Activated T-cell treated with anti-CD3 and anti-CD28 coated beads, Interleukin-2, amount 50 U/mL, for 4 hours (primary cell): ENCODE results near the gene KRT78. TPM values are rescaled to one million over a fixed set of nuclear protein-coding genes. Genes with fewer than 3 reads are reported as not detected.

Source experiments
- ATAC-seq, 2 donors: fragments of 200-7000 bp; cut with Tn5 transposase; one replicate each; pipeline ENCODE4 v1.10.0; 2021
- DNase-seq: peaks from one replicate; pipeline ENCODE4 v3.0.0-alpha.2; 2020
- H3K27me3 Mint-ChIP-seq: one replicate; pipeline ENCODE4 v1.8.0; 2021; ENCODE audit warnings: low read depth, mixed read lengths
- H3K36me3 Mint-ChIP-seq: one replicate; pipeline ENCODE4 v1.8.0; 2022; ENCODE audit warnings: mixed read lengths; ENCODE audit not compliant: insufficient read depth
- H3K4me1 Mint-ChIP-seq: one replicate; pipeline ENCODE4 v1.8.0; 2021; ENCODE audit warnings: low read depth, mixed read lengths
- H3K4me3 Mint-ChIP-seq: one replicate; pipeline ENCODE4 v1.8.0; 2021; ENCODE audit warnings: mild to moderate bottlenecking, moderate library complexity, mixed read lengths
- H3K9me3 Mint-ChIP-seq: one replicate; pipeline ENCODE4 v1.8.0; 2021; ENCODE audit warnings: mixed read lengths
- total RNA-seq, 3 donors: library from RNA; stranded (reverse); gene quantifications; one replicate each; pipeline ENCODE4 v1.2.1, GENCODE V29; 2021

The KRT78 gene
- total RNA-seq, 3 donors from 2014 or later = not detected

- Mint-ChIP-seq H3K27me3 (peaks cover 5% of the 10 kb centered on the region), H3K4me1 (peaks cover 10% of the 10 kb centered on the region), H3K9me3 (no peaks in the 10 kb centered on the region), H3K4me3 (no peak overlapping the region), H3K36me3 (no peaks in the 10 kb centered on the region)
- DNase-seq (no peak), ATAC-seq (no peak)
Observed at GRCh38 chr12:52818388-52818787, 30.4 kb downstream of the KRT78 start.

GRCh38 chr12:52817699-52818238 lies 31.0 kb downstream of the KRT78 start:
- Mint-ChIP-seq H3K27me3 (peaks cover 5% of the 10 kb centered on the region), H3K36me3 (no peaks in the 10 kb centered on the region), H3K4me3 (no peak overlapping the region), H3K9me3 (no peaks in the 10 kb centered on the region), H3K4me1 (peaks cover 10% of the 10 kb centered on the region)
- no peak for DNase-seq
- no peak for ATAC-seq

GRCh38 chr12:52817003-52817698 lies 31.6 kb downstream of the KRT78 start:
- Mint-ChIP-seq H3K4me1 (peaks cover 10% of the 10 kb centered on the region), H3K4me3 (no peak overlapping the region), H3K36me3 (no peaks in the 10 kb centered on the region), H3K27me3 (peaks cover 5% of the 10 kb centered on the region), H3K9me3 (no peaks in the 10 kb centered on the region)
- no peak for DNase-seq
- no peak for ATAC-seq

GRCh38 chr12:52815676-52816588 lies 32.9 kb downstream of the KRT78 start:
- Mint-ChIP-seq H3K9me3 (no peaks in the 10 kb centered on the region), H3K4me1 (peaks cover 10% of the 10 kb centered on the region), H3K36me3 (no peaks in the 10 kb centered on the region), H3K4me3 (no peak overlapping the region), H3K27me3 (peaks cover 5% of the 10 kb centered on the region)
- DNase-seq (no peak), ATAC-seq (no peak)

GRCh38 chr12:52815161-52815560 lies 33.6 kb downstream of the KRT78 start:
- Mint-ChIP-seq H3K27me3 (peaks cover 4% of the 10 kb centered on the region), H3K4me1 (peaks cover 10% of the 10 kb centered on the region), H3K36me3 (no peaks in the 10 kb centered on the region), H3K9me3 (no peaks in the 10 kb centered on the region), H3K4me3 (no peak overlapping the region)
- no peak for ATAC-seq
- DNase-seq = no peak

- no peak for ATAC-seq
- Mint-ChIP-seq H3K4me3 (no peak overlapping the region), H3K27me3 (peaks cover 2% of the 10 kb centered on the region), H3K4me1 (peaks cover 10% of the 10 kb centered on the region), H3K9me3 (no peaks in the 10 kb centered on the region), H3K36me3 (no peaks in the 10 kb centered on the region)
- no peak for DNase-seq
Observed at GRCh38 chr12:52814710-52815155, 34.1 kb downstream of the KRT78 start.

- H3K9me3 Mint-ChIP-seq = no peaks in the 10 kb centered on the region
- ATAC-seq (no peak), DNase-seq (no peak)
- no peaks in the 10 kb centered on the region for H3K36me3 Mint-ChIP-seq
- no peak within 1 kb of the TSS for H3K4me3 Mint-ChIP-seq
- H3K4me1 Mint-ChIP-seq = peaks cover 10% of the 10 kb centered on the region
- peaks cover 2% of the 10 kb centered on the region for H3K27me3 Mint-ChIP-seq
Observed at GRCh38 chr12:52813885-52814709, 34.7 kb downstream of the KRT78 start, which contains the start of gene KRT4. Gene KRT4 (minus strand): TSS chr12:52814116. CDS start chr12:52814058, 58 bp downstream.

GRCh38 chr12:52813203-52813819 lies 35.5 kb downstream of the KRT78 start:
- ATAC-seq (no peak), DNase-seq (no peak)
- peaks cover 10% of the 10 kb centered on the region for H3K4me1 Mint-ChIP-seq
- H3K9me3 Mint-ChIP-seq = no peaks in the 10 kb centered on the region
- H3K4me3 Mint-ChIP-seq = no peak overlapping the region
- no peaks in the 10 kb centered on the region for H3K36me3 Mint-ChIP-seq
- H3K27me3 Mint-ChIP-seq = peaks cover 2% of the 10 kb centered on the region

GRCh38 chr12:52812749-52813148 lies 36.0 kb downstream of the KRT78 start:
- no peak for ATAC-seq
- Mint-ChIP-seq H3K4me1 (peaks cover 6% of the 10 kb centered on the region), H3K27me3 (no peaks in the 10 kb centered on the region), H3K36me3 (no peaks in the 10 kb centered on the region), H3K4me3 (no peak overlapping the region), H3K9me3 (no peaks in the 10 kb centered on the region)
- no peak for DNase-seq

- no peaks in the 10 kb centered on the region for H3K4me1 Mint-ChIP-seq
- DNase-seq (no peak), ATAC-seq (no peak)
- H3K36me3 Mint-ChIP-seq = no peaks in the 10 kb centered on the region
- H3K27me3 Mint-ChIP-seq = no peaks in the 10 kb centered on the region
- H3K4me3 Mint-ChIP-seq = no peak overlapping the region
- H3K9me3 Mint-ChIP-seq = no peaks in the 10 kb centered on the region
Observed at GRCh38 chr12:52812073-52812400, 36.8 kb downstream of the KRT78 start.

- ATAC-seq (no peak), DNase-seq (no peak)
- H3K4me3 Mint-ChIP-seq = no peak overlapping the region
- H3K36me3 Mint-ChIP-seq = no peaks in the 10 kb centered on the region
- H3K9me3 Mint-ChIP-seq = no peaks in the 10 kb centered on the region
- peaks cover 2% of the 10 kb centered on the region for H3K27me3 Mint-ChIP-seq
- no peaks in the 10 kb centered on the region for H3K4me1 Mint-ChIP-seq
Observed at GRCh38 chr12:52811191-52812072, 37.4 kb downstream of the KRT78 start.

- Mint-ChIP-seq H3K36me3 (no peaks in the 10 kb centered on the region), H3K9me3 (no peaks in the 10 kb centered on the region), H3K4me3 (no peak overlapping the region), H3K4me1 (no peaks in the 10 kb centered on the region), H3K27me3 (peaks cover 2% of the 10 kb centered on the region)
- DNase-seq = no peak
- no peak for ATAC-seq
Observed at GRCh38 chr12:52810554-52810953, 38.2 kb downstream of the KRT78 start.

GRCh38 chr12:52809166-52809565 lies 39.6 kb downstream of the KRT78 start:
- H3K4me1 Mint-ChIP-seq = no peaks in the 10 kb centered on the region
- no peak for DNase-seq
- peaks cover 2% of the 10 kb centered on the region for H3K27me3 Mint-ChIP-seq
- ATAC-seq = no peak
- H3K4me3 Mint-ChIP-seq = no peak overlapping the region
- H3K9me3 Mint-ChIP-seq = no peaks in the 10 kb centered on the region
- H3K36me3 Mint-ChIP-seq = no peaks in the 10 kb centered on the region
